DMS153 treated with DMSO at 0.1 percent for 48 hours (cell line): ENCODE measurements around the gene E2F8.

Experiments used
- DNase-seq: peaks from one replicate; lab custom pipeline; 2025; ENCODE audit not compliant: unreplicated experiment; lab: John Stamatoyannopoulos, UW

E2F8 gene

DNA sequence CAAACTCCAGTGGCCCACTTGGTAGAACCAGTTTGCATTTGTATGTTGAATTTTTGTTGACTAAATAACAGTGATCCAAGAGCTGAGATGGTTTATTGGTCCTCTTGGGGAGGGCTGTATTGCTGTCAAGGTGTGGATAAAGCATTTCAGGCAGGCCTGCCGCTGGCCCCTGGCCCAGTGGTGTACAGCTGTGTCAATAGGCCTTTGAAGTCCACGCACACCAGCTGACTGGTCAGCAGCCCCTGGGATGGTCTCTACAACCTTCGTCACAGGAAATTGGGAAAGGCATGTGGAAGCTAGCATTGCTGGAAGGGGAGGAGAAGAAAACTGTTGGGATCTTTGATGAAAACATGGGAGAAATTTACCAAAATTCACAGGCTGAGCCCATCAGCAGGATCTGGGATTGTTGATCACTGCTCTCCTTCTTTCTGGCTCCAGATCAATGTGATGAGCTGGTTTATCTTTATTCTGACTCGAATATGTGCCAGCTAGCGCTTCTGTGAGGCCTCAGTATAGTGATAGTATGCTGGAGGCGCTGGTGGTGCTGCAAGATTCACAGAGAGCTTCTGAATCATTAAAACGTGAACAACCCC is 12.5 kb upstream of the E2F8 start:
- DNase-seq = no peak

DNA sequence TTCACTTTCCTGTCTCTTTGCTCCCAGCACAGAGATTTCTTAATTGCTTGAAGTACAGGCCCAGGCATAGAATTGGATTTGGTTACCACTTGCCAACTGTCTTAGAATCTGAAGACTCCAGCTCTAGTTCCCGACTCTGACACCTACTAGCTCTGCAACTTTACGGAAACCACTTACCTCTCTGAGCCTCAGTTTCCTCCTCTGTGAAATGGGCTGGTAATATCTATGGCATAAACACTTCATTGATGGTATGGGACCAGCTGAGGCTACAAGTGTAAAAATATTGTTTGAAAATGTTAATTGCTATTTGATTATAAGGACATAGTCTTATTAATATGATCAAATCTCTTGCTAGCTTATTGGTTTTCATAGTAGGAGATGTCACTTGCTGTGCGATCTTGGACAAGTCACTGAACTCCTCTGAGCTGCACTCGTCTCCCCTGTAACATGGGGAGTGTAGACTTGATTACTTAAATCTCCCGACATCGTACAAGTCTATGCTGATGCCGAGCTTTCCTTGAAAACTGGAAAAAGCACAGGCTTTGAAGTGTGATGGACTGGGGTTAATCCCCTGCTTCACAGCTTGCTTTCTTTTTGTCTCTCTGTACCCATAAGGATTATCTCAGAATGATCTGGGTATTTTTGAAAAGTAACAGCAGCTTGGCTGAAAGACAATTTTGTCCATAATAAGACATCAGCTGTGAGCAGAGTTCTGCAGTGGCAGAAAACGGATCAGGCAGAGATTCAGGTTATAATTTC is 11.8 kb upstream of the E2F8 start:
- DNase-seq = no peak

DNA sequence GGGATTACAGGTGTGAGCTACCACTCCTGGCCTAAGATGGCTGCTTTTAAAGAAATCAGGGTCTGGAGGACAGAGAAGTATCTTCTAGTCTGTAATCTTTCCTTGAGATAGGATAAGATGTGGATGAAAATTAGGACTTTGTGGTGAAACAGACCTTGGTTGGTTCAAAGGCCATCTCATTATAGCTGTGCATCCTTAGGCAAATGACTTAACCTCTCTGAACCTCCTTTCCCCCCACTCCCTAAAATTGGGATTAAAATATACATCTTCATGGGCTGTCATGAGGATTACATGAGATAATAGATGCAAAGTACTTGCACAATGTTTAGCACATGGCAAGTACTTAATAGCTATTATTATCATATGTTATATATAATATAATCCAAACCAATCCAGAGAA is 10.8 kb upstream of the E2F8 start:
- no peak for DNase-seq

DNA sequence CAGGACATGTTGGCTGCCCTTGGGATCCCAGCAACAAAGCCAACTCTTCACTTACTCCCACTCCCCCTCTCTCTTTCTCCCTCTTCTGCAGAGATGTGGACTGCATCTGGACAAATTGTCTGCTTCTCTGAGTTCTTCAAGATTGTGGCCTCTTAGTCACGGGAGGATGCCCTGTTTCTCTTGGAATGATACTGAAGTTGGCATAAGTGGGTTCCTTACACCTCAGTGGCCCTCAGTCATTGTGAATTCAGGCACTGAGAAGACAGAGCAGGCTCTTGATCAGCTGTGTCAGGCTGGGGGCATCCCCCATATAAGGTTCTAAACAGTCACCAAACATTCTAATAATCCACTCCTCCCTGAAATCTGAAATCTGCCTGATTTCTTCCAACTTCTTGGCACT is 6.1 kb upstream of the E2F8 start:
- no peak for DNase-seq

DNA sequence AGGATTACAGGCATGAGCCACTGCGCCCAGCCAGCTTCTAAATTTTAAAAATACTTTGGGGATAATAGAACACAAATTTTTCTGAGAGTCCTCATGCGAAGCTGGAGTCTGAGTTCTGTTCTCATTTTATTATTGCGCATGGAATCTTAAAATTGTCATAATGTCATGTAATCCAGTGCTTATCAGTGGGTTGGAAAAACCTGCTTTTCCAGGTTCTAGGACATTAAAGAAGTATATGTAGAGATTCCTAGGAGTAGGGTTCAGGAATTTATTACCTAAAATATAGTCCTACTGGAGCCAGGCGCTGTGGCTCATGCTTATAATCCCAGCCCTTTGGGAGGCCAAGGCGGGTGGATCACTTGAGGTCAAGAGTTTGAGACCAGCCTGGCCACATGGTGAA is 4.6 kb upstream of the E2F8 start:
- DNase-seq = no peak

DNA sequence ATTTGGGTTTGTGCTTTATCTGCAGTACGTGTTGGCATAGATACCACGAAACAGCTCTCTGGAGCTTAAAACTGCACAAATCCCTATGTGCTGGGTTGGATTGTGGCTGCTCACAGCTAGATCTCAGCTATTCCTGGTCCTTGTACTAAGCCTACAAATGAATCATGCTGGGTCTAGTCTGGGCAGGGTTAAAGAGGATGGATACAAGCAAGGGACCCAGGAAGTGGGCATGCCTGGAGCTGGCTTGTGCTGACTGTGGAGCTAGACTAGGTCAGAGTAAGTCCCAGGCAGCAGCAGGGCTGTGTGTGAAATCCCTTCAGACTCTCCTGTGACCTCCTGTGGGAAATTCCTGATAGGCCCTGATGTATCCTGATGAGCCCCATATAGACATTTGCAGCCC is 3.9 kb upstream of the E2F8 start:
- no peak for DNase-seq

DNA sequence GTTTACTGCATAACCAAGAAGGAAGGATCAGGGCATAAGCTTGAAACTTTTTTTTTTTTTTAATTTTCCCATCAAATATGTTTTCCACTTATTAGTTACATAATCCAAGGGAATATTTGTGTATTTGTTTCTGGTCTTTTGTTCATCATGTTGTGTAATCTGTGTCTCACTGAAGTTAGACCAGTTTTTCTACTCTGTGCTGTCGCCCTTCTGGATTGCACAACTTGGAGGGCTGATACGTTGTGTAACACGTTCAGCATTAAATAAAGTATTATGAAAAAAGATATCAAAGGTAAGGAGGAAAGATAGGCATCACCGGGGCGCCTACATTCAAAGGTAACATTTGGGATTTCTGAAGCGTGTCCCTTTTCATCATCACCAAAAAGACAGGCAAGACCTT is 3.3 kb upstream of the E2F8 start:
- DNase-seq = no peak

DNA sequence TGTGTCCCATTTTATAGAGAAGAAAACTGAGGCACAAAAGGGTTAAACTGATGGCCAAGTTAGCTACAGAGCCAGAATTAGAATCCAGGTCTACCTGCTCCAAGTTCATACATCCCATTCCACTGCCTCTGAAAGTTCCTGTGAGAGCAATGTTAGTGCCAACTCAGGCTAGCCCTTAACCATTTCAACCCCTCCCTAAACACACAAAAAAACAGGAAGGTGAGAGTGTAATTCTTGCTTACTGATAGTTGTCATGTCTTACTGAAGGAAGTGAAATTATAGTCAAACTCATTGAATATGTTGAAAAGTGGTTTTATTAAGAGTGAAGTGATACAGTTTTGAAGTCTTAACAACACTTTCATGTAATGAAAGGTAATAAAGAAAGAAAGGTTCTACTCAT is 2.9 kb upstream of the E2F8 start:
- DNase-seq = no peak

DNA sequence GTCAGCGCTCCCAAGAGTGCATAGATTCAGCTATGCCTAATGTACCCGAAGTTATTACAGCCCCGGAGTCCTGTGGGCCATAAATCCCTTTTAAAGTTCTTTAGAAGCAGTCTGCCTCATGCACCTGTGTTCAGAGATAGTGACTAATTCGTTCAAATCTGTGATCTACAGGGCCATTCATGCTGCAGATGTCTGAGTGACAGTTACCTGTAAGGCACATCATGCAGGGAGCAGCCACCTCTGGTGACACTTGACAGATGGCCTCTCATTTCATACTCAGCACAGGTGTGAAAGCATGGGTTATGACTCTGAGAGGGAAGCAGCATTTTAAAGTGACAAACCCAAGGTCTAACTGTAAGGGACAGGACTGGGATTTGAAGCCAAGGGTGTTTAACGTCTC is 2.4 kb upstream of the E2F8 start:
- no peak for DNase-seq

DNA sequence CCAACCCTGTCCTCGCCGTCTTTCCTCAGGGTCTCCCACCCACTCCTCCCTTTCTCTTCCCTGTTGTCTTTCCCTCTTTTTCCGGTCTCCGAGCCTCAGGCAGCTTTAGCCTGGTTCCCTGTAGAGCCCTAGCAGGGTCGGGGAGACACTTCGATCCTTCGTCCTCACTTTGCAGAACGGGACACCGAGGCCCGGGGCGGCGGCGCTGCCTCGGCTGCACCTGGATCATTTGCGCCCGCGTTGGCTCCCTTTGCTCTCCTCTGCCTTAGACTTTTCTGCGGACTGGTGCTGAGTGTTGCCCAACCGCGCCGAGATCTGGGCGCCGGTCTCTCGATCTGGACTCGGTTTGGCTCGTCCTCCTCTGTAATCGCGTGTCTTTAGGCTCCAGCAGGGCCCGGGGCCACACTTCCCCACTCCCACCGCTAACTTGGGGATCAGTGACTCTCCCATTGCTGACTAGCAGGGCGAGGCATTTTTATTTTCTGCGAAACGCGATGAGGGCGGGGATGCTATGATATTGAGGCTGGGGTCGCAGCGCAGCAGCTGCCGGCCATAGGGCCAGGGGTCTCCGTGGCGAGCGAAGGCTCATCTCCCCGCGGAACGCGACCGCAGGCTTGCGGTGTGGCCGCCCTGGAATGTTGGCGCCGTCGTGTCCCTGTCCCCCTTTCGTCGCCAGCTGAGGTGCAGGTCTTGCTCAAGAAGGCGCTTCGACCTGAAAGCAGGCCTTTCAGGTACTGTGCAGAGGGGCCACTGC is 1.6 kb upstream of the E2F8 start:
- DNase-seq = no peak

DNA sequence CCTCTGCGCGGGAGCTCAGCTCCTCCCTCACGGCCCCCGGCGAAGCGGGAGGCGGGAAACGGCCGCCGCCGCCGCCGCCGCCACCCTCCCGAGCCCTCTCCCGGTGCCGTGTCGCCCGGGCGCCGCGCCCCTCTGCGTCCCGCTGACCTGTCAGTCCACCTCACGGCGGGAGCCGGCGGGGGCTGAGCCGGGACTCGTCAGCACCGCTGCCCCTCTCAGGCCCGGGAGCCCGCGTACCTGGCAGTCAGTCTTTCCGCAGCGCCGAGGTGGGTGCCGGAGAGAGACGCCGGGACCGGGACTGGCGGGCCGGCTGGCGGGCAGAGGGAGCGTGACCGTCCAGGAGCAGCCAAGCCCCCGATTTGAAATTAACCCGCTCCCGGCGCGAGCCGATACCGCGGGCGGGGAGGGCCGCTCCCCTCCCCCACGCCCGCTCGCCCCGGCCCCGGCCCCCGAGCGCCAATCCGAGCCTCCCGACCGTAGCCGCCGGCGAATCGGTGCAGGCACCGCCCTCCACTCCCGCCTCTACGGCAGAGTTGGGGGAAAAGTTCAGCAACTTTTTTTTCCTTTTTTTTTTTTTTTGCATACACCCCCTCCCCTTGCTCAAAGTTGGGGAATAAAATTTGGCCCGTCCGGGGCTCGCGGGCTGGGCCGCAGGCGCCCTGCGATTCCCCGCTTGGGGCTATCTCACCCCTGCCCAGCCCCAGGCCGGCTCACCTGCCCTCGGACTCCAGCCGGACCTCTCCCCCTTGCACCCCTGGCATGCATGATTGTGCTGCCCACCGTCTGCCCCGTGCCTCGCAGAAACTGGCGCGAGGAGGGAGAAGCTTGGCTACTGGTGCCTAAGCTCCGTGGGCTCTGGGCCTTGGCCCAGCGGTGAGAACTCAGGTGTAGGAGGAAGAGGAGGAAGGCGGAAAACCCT is 774 bp upstream of the E2F8 start:
- DNase-seq = no peak

DNA sequence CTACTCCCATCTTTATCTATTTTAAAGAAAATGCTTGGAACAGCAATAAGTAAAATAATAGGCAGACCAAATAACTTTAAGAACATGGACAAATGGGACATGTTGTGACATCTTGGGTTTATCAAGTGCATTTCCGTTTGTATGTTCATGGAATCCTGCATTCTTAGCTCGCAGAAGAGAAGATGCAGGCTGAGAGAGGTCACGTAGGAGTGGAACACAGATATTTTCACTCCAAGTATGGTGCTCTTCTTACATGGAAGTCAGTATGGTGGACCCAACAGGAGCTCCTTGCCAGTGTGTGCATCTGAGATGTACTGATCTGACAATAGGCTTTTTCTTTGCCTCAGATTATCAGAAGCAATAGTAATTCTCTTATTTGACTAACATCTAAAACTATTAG is 1.7 kb downstream of the E2F8 start:
- no peak for DNase-seq

DNA sequence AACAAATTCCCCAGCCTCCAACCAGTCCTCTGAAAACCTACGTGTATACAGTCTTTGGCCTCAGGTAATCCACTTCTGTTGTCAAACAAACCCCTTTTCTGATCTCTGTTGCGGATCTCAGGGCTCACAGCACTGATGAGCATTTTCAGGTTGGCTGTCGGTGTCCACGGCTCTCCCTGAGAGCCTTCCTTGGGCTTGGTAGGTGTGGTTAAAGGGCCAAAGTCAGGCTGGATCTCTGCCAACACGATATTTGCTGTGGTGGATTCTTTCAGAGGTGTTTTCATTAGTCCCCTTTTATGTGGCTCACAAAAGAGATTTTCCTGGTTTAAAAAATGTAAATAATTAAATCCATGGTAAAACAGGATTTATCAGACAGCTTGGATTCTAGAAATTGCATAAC is 2.9 kb downstream of the E2F8 start:
- DNase-seq = no peak

DNA sequence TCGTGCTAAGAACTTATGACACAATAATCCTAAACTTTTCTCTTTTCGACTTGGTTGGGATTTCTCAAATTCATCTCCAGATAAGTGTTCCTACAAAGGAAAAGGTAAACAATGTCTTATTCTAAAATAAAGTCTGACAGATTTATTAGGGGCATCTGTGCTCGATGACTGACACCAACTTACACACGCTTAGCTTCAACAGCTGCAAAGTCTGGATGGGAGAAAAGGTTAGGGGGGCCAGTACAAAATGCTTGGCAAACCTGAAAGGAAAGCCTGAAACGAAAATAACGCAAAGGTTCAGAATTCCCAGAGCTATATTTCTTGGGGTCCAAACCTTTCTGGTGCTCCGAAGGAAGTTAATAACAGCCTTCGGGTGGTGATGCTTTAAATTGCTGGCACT is 3.4 kb downstream of the E2F8 start:
- no peak for DNase-seq

DNA sequence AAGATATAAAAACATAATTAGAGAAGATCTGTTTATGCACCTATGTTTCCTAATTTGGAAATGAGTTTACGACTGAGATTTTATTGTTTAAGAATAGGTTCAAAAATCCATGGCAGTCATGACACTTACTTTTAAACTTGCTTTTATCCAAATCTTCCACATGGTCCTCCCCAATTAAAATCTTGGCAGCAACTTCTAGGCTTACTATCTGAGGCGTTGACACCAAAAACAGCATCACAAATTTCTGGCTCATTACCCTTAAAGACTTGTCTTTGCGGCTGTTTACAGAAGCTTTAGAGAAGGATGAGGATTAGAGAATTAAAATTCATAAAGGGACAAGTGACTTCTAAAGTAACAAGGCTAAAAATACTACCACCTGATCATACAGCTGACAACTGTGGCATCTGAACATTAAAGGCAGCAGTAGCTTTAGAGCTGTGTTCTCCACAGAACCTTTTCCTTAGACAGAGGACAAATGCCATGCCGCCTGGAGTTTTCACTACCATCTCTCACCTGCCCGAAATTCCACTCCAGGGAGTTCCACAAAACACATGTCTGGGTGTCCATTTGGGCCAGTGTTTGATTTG is 6.4 kb downstream of the E2F8 start:
- DNase-seq = no peak

DNA sequence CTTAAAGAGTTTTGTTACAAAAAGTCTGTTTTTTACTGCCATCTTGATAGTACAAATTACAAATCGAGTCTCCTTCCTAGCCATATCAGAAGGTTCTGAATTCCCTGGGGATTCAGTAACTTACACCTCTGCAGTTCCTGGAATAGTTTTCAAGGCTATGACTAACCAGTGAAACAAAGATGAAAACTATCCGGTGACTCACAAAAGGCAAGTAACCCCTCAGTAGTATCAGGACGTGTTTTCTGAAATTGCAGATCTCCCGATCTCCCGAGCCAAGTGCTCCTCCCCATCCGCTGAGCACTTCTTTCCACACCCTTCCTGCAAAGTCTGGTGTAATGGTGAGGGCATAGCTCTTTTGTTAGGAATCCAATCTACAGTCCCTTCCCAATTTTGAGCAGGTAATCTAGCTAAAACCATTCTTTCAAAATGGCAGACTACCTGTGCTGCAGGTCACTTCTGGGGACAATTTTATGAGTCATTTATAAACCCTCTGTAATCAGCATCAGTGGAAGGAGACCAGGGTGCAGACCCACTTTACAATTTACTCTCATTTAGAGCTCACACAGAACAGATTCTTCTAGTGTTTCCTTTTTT is 7.7 kb downstream of the E2F8 start:
- DNase-seq = no peak

DNA sequence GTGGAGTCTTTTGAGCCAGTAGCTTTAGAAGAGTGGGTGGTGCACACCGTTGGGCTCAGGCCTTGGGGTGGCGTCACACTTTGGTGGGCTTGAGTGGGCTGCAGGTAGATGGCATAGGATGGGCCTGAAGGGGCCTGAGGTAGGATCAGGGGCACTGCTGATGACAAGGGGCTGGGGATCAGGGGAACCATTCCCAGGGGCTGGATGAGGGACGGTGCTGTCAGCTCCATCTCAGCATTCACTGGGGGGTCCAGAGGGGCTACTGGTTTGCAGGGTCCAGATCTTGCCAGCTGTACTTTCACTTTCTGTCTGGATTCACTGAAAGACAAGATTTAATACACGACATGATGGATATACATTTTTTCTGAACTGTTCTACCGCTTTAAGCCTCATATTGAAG is 11.1 kb downstream of the E2F8 start:
- no peak for DNase-seq

DNA sequence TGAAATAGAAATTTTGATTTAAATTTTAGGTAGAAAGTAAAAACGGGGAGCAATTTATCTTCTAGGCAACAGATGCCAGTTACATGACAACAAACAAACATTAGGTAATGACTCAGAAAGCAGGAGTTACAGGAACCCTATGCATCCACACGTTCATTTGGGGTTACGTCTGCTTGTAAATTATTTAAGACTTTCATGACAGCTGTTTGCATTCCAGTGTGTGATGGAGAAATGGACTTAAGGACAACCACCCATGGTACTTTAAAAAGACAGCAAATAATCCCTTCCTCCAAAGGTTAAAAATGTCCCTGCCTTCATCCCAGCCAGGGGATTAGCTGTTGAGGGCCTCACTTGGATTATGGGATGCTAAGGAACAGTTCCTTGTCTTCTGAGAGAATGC is 11.8 kb downstream of the E2F8 start:
- no peak for DNase-seq

DNA sequence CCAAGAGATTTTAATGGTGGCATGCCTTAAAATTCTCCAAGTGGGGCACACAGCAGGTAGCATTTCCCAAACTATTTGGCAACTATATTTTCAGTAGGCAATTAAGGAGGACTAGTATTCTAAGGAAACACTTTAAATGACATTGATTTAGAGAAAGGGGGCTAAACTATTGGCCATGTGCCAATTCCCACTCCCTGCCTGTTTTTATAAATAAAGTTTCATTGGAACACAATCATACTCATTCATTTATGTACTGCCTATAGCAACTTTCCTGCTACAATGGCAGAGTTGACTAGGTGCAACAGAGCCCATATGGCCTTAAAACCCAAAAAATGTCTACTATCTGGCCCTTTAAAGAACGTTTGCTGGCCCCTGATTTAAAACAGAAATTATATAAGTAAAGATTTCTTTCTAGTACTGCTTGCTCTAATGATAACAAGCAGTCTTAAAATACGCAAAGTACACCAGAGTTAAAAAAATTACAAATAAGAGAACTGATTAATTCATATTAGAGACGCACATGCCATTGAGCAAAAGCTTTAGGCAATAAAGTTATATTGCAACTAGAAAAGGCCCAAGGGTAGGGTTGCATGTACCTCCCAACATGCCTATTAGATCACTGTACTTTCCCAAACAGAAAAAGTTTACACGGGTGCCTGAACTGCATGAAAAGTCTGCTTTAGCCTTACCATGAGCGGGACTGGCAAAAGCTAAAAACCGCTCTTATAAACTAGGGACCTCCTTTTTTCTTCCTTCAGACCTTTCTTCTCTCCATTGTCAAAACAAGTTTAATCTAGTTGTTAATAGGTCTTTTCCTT is 14.2 kb downstream of the E2F8 start:
- DNase-seq = no peak

DNA sequence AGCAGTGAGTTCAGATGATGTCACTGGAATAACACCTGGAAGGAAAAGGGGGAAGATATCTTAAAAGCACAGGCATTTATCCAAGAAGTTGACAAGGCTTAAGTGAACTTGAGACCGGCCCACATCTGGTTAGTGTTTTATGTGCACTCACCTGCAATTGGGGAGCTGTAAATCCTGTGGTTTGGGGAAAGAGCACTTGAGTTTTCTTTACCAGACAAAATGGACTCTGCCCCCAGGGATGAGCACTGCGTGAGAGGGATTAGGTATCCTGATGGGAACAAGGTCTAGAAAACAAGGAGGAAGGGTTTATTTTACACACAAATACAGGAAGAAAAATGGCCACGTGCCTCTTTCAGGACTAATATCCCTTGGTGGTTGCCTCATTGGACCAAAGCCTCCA is 15.2 kb downstream of the E2F8 start:
- no peak for DNase-seq
